ENCODE results near the gene SAMD14.

DNA sequence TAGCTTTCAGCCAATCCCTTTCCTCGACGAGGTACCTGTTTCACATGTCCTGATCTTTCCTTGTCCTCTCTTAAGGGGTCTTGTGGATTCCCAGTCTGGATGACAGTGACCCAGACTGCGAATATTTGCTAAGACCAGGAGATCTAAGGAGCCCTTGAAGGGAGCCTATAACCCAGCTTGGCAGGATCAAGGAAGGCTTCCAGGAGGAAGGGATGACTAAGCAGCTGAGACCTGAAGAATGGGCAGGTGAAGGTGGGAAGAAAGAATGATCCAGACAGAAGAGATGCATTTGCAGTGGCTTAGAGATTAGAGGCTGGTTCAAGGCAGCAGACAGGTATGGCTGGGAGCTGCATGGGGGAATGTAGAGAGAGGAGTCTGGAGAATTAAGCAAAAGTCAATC lies 36.7 kb downstream of the SAMD14 start:
- TF ChIP-seq EZH2 (IDR thresholded peaks at IDR 0.05; ENCODE audit: low read length, missing control alignments), result no peak
- TF ChIP-seq, protein P1, sequence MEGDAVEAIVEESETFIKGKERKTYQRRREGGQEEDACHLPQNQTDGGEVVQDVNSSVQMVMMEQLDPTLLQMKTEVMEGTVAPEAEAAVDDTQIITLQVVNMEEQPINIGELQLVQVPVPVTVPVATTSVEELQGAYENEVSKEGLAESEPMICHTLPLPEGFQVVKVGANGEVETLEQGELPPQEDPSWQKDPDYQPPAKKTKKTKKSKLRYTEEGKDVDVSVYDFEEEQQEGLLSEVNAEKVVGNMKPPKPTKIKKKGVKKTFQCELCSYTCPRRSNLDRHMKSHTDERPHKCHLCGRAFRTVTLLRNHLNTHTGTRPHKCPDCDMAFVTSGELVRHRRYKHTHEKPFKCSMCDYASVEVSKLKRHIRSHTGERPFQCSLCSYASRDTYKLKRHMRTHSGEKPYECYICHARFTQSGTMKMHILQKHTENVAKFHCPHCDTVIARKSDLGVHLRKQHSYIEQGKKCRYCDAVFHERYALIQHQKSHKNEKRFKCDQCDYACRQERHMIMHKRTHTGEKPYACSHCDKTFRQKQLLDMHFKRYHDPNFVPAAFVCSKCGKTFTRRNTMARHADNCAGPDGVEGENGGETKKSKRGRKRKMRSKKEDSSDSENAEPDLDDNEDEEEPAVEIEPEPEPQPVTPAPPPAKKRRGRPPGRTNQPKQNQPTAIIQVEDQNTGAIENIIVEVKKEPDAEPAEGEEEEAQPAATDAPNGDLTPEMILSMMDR (conservative IDR thresholded peaks at IDR 0.05 in 1 of 2, IDR thresholded peaks at IDR 0.05 in 1 of 2; ENCODE audit: low read depth in 1 of 2, low read length in 2 of 2), result no peak
